ENCODE measurements around the gene SVIL. TPM values are rescaled to one million over a fixed set of nuclear protein-coding genes. Genes with fewer than 3 reads are reported as not detected.

The SVIL gene
- total RNA-seq, 1 experiment from 2014 or later: 166 TPM

DNA sequence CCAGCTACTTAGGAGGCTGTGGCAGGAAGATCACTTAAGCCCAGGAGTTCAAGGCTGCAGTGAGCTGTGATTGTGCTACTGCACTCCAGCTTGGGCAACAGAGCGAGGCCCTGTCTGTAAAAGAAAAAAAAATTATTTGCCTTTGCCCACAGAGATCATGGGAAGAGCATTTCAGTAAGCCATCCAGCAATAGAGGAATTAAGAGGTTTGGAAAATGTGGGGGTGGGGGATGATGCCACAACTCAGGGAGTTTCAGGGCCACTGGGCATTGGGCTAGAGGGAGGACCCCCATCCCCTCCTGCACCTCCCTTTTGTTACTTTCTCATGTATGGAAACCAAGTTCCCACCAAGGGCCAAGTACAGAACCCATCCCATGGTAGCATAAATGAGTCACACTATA, 38.4 kb downstream of the SVIL start:
- peaks cover 4% of the 10 kb centered on the region; the same call in 1 of the 2 replicates for H3K4me1 ChIP-seq (replicated peaks; ENCODE audit: insufficient read depth)
- ChIA-PET CTCF (interaction anchor here (0.6 to 0.8 kb wide), 2 partner anchors 70 to 83 kb away, joined by 4 to 11 read pairs; no protein-coding TSS in a partner anchor), POLR2A (ENCODE audit: unreplicated experiment) (no interaction called here)
- no peaks in the 10 kb centered on the region for H3K27me3 ChIP-seq (ENCODE audit: insufficient read depth, low read depth)
- H3K4me3 ChIP-seq: no peak overlapping the region
- 0 out of 2 replicates have a peak, but pooled peaks cover 16% of the 10 kb centered on the region for H3K79me2 ChIP-seq (ENCODE audit: low read depth)
- no peak for DNase-seq
- no peak for TF ChIP-seq EZH2 (IDR thresholded peaks at IDR 0.05; ENCODE audit: low read depth)
- TF ChIP-seq, protein P1, sequence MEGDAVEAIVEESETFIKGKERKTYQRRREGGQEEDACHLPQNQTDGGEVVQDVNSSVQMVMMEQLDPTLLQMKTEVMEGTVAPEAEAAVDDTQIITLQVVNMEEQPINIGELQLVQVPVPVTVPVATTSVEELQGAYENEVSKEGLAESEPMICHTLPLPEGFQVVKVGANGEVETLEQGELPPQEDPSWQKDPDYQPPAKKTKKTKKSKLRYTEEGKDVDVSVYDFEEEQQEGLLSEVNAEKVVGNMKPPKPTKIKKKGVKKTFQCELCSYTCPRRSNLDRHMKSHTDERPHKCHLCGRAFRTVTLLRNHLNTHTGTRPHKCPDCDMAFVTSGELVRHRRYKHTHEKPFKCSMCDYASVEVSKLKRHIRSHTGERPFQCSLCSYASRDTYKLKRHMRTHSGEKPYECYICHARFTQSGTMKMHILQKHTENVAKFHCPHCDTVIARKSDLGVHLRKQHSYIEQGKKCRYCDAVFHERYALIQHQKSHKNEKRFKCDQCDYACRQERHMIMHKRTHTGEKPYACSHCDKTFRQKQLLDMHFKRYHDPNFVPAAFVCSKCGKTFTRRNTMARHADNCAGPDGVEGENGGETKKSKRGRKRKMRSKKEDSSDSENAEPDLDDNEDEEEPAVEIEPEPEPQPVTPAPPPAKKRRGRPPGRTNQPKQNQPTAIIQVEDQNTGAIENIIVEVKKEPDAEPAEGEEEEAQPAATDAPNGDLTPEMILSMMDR (conservative IDR thresholded peaks at IDR 0.05): no peak
- no peak overlapping the region for H2AFZ ChIP-seq
- no peaks in the 10 kb centered on the region for H3K9me2 ChIP-seq (ENCODE audit: insufficient read depth)
- intact Hi-C loops (cut with micrococcal nuclease; ENCODE audit: unreplicated experiment): loop anchor here (5.0 kb wide), 1 partner anchor 406 kb away; no protein-coding TSS in a partner anchor
- no peaks in the 10 kb centered on the region for H4K20me1 ChIP-seq (ENCODE audit: insufficient read depth)
- no peak overlapping the region for H3K27ac ChIP-seq
- H3K4me2 ChIP-seq: no peak overlapping the region
- no peaks in the 10 kb centered on the region for H3K36me3 ChIP-seq (ENCODE audit: low read depth)
- no TSS peak for BruUV-seq (replicated peaks)
- no peaks in the 10 kb centered on the region for H3K9me3 ChIP-seq (ENCODE audit: insufficient read depth, low read depth)
- H3F3A ChIP-seq (ENCODE audit: insufficient read depth, low read depth): peaks cover 8% of the 10 kb centered on the region; the same call in 1 of the 2 replicates

DNA sequence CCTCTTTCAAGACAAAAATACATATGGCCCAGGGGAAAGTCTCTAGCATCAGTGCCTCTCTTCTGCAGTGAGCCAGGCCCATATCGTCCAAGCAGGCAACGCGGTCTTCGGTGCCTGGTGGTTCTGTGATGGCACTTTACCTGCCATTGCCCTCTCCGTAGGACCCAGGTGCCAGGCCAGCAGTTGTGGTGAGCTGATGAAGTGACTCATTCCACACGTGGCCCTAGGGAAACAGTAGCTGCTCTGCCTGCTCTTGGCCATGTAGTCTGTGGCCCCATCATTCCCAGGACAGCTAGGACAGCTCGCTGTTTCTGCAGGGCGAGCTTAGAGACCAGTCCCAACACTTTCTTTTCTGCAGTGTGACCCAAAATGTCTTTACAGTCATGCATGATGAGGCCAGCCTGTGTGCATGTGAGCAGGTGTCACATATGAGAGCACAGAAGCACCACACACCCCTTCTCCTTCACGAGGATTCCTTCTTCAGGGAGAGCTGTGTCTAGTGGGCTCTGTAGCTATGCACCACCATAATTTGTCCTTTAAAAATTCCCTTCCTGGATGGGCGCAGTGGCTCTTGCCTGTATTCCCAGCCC, 39.0 kb downstream of the SVIL start:
- H4K20me1 ChIP-seq (ENCODE audit: insufficient read depth): no peaks in the 10 kb centered on the region
- peaks cover 10% of the 10 kb centered on the region for H3K4me1 ChIP-seq (replicated peaks; ENCODE audit: insufficient read depth)
- DNase-seq: peak in 1 of 2 experiments; percentile 44
- 0 out of 2 replicates have a peak, but pooled peaks cover 16% of the 10 kb centered on the region for H3K79me2 ChIP-seq (ENCODE audit: low read depth)
- no peak overlapping the region for H3K4me2 ChIP-seq
- no peaks in the 10 kb centered on the region for H3K9me3 ChIP-seq (ENCODE audit: insufficient read depth, low read depth)
- H3F3A ChIP-seq (ENCODE audit: insufficient read depth, low read depth): peaks cover 14% of the 10 kb centered on the region; the same call in 1 of the 2 replicates
- intact Hi-C loops (cut with micrococcal nuclease; ENCODE audit: unreplicated experiment): loop anchor here (5.0 kb wide), 1 partner anchor 407 kb away; no protein-coding TSS in a partner anchor
- H3K9me2 ChIP-seq (ENCODE audit: insufficient read depth): no peaks in the 10 kb centered on the region
- no peaks in the 10 kb centered on the region for H3K27me3 ChIP-seq (ENCODE audit: insufficient read depth, low read depth)
- TF ChIP-seq EZH2 (IDR thresholded peaks at IDR 0.05; ENCODE audit: low read depth): no peak
- TF ChIP-seq, protein P1 (conservative IDR thresholded peaks at IDR 0.05): no peak
- no peak overlapping the region for H2AFZ ChIP-seq
- no peaks in the 10 kb centered on the region for H3K36me3 ChIP-seq (ENCODE audit: low read depth)
- no TSS peak for BruUV-seq (replicated peaks)
- ChIA-PET POLR2A (ENCODE audit: unreplicated experiment) (interaction anchor here (0.6 to 0.7 kb wide), 2 partner anchors 72 to 98 kb away, joined by 3 to 5 read pairs; no protein-coding TSS in a partner anchor), CTCF (interaction anchor here (0.6 to 0.8 kb wide), 2 partner anchors 11 to 82 kb away, joined by 4 to 11 read pairs; no protein-coding TSS in a partner anchor)
- H3K27ac ChIP-seq: no peak overlapping the region
- no peak overlapping the region for H3K4me3 ChIP-seq

DNA sequence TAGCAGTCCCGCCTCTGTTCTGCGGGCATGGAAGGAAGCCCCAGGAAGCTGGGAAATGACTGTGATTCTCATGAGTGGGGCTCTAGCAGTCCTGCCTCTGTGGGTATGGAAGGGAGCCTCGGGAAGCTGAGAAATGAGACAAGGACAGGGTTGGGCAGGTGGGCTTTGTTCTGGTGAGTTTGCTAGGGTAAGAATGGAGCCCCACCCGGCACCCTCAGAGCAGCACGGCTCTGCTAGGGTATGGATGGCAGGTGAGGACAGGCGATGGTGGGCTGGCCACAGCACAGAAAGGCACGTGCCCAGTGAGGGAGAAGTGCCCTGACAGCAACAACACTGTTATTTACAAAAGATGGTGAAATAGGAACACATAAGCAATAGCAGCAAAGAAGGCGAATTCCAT, 39.6 kb downstream of the SVIL start:
- CTCF ChIA-PET: interaction anchor here (0.6 kb wide), 1 partner anchor 10 kb away, joined by 4 read pairs; no protein-coding TSS in a partner anchor
- Histone ChIP-seq H3K4me3 (no peak overlapping the region), H2AFZ (no peak overlapping the region), H3K79me2 (ENCODE audit: low read depth) (0 out of 2 replicates have a peak, but pooled peaks cover 13% of the 10 kb centered on the region), H3K27ac (no peak overlapping the region), H3F3A (ENCODE audit: insufficient read depth, low read depth) (peaks cover 19% of the 10 kb centered on the region), H3K4me1 (replicated peaks; ENCODE audit: insufficient read depth) (peaks cover 14% of the 10 kb centered on the region), H4K20me1 (ENCODE audit: insufficient read depth) (no peaks in the 10 kb centered on the region), H3K36me3 (ENCODE audit: low read depth) (no peaks in the 10 kb centered on the region), H3K27me3 (ENCODE audit: insufficient read depth, low read depth) (no peaks in the 10 kb centered on the region), H3K4me2 (no peak overlapping the region), H3K9me3 (ENCODE audit: insufficient read depth, low read depth) (no peaks in the 10 kb centered on the region), H3K9me2 (ENCODE audit: insufficient read depth) (no peaks in the 10 kb centered on the region)
- DNase-seq: no peak
- no TSS peak for BruUV-seq (replicated peaks)
- TF ChIP-seq, protein P1 (conservative IDR thresholded peaks at IDR 0.05): no peak
- TF ChIP-seq EZH2 (IDR thresholded peaks at IDR 0.05; ENCODE audit: low read depth): no peak
- POLR2A ChIA-PET (ENCODE audit: unreplicated experiment): interaction anchor here (0.6 kb wide), 1 partner anchor 73 kb away, joined by 5 read pairs; no protein-coding TSS in a partner anchor
- intact Hi-C loops (cut with micrococcal nuclease; ENCODE audit: unreplicated experiment): loop anchor here (5.0 kb wide), 1 partner anchor 407 kb away; no protein-coding TSS in a partner anchor
